NCI-H345 (cell line): Measurements from ENCODE around the gene PNPLA1.
A peak's percentile ranks its signal among the peaks of the same experiment; 100 is the strongest.

Experiments used
- DNase-seq: peaks from one replicate; lab custom pipeline; 2025; lab: John Stamatoyannopoulos, UW

PNPLA1 gene

GRCh38 chr6:36269834-36270705 is at the start of gene PNPLA1:
Gene PNPLA1 (plus strand): TSS chr6:36270060. CDS start chr6:36270460, 400 bp downstream.
- no peak for DNase-seq

GRCh38 chr6:36220226-36220625 is 49.6 kb upstream of the PNPLA1 start:
- no peak for DNase-seq

- no peak for DNase-seq
Measured at GRCh38 chr6:36221674-36222073, 48.2 kb upstream of the PNPLA1 start.

GRCh38 chr6:36222924-36223323 is 46.9 kb upstream of the PNPLA1 start:
- no peak for DNase-seq

GRCh38 chr6:36223706-36224105 is 46.2 kb upstream of the PNPLA1 start:
- DNase-seq: no peak

GRCh38 chr6:36224918-36225461 is 44.9 kb upstream of the PNPLA1 start:
- no peak for DNase-seq

- no peak for DNase-seq
Measured at GRCh38 chr6:36226438-36227047, 43.3 kb upstream of the PNPLA1 start.

- peak; percentile 18 for DNase-seq
Measured at GRCh38 chr6:36227379-36228228, 42.3 kb upstream of the PNPLA1 start.

- no peak for DNase-seq
Measured at GRCh38 chr6:36229223-36229622, 40.6 kb upstream of the PNPLA1 start.

- no peak for DNase-seq
Measured at GRCh38 chr6:36230371-36230770, 39.5 kb upstream of the PNPLA1 start.

- no peak for DNase-seq
Measured at GRCh38 chr6:36232172-36232571, 37.7 kb upstream of the PNPLA1 start.

- DNase-seq: no peak
Measured at GRCh38 chr6:36235309-36235708, 34.6 kb upstream of the PNPLA1 start.

GRCh38 chr6:36235862-36236261 is 34.0 kb upstream of the PNPLA1 start:
- DNase-seq: no peak

- DNase-seq: no peak
Measured at GRCh38 chr6:36239774-36240173, 30.1 kb upstream of the PNPLA1 start.

GRCh38 chr6:36241728-36242127 is 28.1 kb upstream of the PNPLA1 start:
- no peak for DNase-seq

GRCh38 chr6:36242161-36242560 is 27.7 kb upstream of the PNPLA1 start:
- no peak for DNase-seq

- DNase-seq: no peak
Measured at GRCh38 chr6:36242626-36243025, 27.2 kb upstream of the PNPLA1 start.

GRCh38 chr6:36243562-36244212 is 26.2 kb upstream of the PNPLA1 start:
- no peak for DNase-seq

- no peak for DNase-seq
Measured at GRCh38 chr6:36244641-36245280, 25.1 kb upstream of the PNPLA1 start.

- no peak for DNase-seq
Measured at GRCh38 chr6:36245572-36246061, 24.2 kb upstream of the PNPLA1 start.
